ENCODE measurements around the gene SLC39A10. TPM values are rescaled to one million over a fixed set of nuclear protein-coding genes. Genes with fewer than 3 reads are reported as not detected.

The SLC39A10 gene
- total and polyA plus RNA-seq, 2 of the 4 experiments (the other 2 are of a cell fraction) = 17.6 to 64.7 TPM

DNA sequence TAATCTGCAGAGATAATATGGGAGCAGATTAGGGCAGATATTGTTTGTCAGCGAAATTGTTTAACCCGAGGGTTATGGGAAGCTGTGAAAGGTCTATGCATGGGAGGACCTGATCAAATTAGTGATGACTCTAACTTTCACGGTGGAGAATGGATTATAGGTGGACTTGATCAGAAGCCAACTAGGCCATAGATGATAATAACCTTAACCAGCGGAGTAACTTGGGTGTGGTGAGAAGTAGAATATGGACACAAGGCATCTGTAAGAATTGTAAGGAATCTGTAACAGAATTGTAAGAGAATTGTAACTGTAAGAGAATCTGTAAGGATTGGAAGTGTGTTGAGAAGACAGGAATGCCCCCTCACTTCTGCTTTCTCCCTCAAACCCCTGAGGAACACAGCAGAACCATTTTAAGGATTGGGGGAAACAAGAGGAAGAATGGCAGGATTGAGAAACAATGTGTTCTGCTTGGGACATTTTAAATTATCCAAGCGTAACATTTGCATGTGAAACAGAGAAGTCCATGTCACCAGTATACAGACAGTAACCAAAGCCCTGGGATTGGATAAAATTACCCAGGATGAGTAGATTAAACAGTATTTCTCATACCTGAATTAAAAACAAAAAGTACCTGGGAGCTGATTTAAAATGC is 14.9 kb upstream of the SLC39A10 start:
- Histone ChIP-seq H2BK20ac (ENCODE audit: low read depth, low read length) (no peak overlapping the region), H3K9me1 (ENCODE audit: insufficient read depth, low read length) (no peaks in the 10 kb centered on the region; the same call in 1 of the 2 replicates), H2BK5ac (ENCODE audit: low read depth, low read length, poor library complexity, severe bottlenecking) (no peak overlapping the region), H2BK15ac (ENCODE audit: low read depth, low read length) (no peak overlapping the region), H3K36me3 (ENCODE audit: control insufficient read depth, insufficient read depth, low read length) (no peaks in the 10 kb centered on the region), H3K27me3 (ENCODE audit: control insufficient read depth, insufficient read depth, low read length) (no peaks in the 10 kb centered on the region), H3K9ac (ENCODE audit: low read depth, low read length) (no peak overlapping the region), H3K18ac (ENCODE audit: low read depth, low read length) (no peak overlapping the region), H3K56ac (ENCODE audit: extremely low read depth, insufficient read depth, low read length) (no peak overlapping the region), H2AK5ac (ENCODE audit: low read depth, low read length) (no peak overlapping the region), H3K9me3 (ENCODE audit: control insufficient read depth, insufficient read depth, low read length) (no peaks in the 10 kb centered on the region), H4K5ac (ENCODE audit: low read depth, low read length) (no peak overlapping the region), H2AK9ac (replicated peaks; ENCODE audit: low read depth, low read length, poor library complexity) (no peak overlapping the region), H3K23ac (ENCODE audit: low read depth, low read length) (no peak overlapping the region), H3K79me1 (ENCODE audit: low read depth in 1 of 2, low read length in 2 of 2) (no peaks in the 10 kb centered on the region), H3K4me3 (ENCODE audit: insufficient read depth, low read depth, low read length) (no peak overlapping the region), H3K4me2 (ENCODE audit: low read depth, low read length) (no peak overlapping the region), H3K4ac (ENCODE audit: low read depth, low read length) (no peak overlapping the region), H3K14ac (replicated peaks; ENCODE audit: low read depth, low read length) (no peak overlapping the region), H4K20me1 (ENCODE audit: insufficient read depth, low read length) (no peaks in the 10 kb centered on the region), H4K91ac (ENCODE audit: insufficient read depth, low read depth, low read length) (no peak overlapping the region), H3K4me1 (ENCODE audit: control insufficient read depth, insufficient read depth, low read length) (no peaks in the 10 kb centered on the region), H3K27ac (ENCODE audit: insufficient read depth, low read length) (no peak overlapping the region), H2BK120ac (ENCODE audit: low read depth, low read length) (no peak overlapping the region), H4K8ac (ENCODE audit: low read depth in 2 of 2, low read length in 2 of 2) (no peak overlapping the region), H2AFZ (replicated peaks; ENCODE audit: low read length, poor library complexity) (no peak overlapping the region)
- BruUV-seq (replicated peaks) = no TSS peak
- no peak for TF ChIP-seq CEBPB (IDR thresholded peaks at IDR 0.05; ENCODE audit: low read depth, low read length)
- TF ChIP-seq FOS (IDR thresholded peaks at IDR 0.05; ENCODE audit: low read depth, low read length) = no peak
- no peak for TF ChIP-seq NFE2L2 (IDR thresholded peaks at IDR 0.05; ENCODE audit: low read depth, low read length)
- TF ChIP-seq RFX5 (IDR thresholded peaks at IDR 0.05; ENCODE audit: low read depth, low read length) = no peak
- no peak for TF ChIP-seq MAZ (IDR thresholded peaks at IDR 0.05; ENCODE audit: borderline replicate concordance, low read depth, low read length)
- no peak for TF ChIP-seq MXI1 (IDR thresholded peaks at IDR 0.05; ENCODE audit: borderline replicate concordance, low read depth, low read length)
- no peak for TF ChIP-seq RCOR1 (IDR thresholded peaks at IDR 0.05; ENCODE audit: insufficient replicate concordance, low read length)
- TF ChIP-seq MAFK (IDR thresholded peaks at IDR 0.05; ENCODE audit: low read depth, low read length) = no peak
- intact Hi-C loops (cut with micrococcal nuclease) = no loop called here
- no peak for DNase-seq
- dilution Hi-C loops (cut with HindIII; ENCODE audit: low sequenced_read_pairs, unreplicated experiment) = no loop called here
- in situ Hi-C loops (cut with MboI; ENCODE audit: low sequenced_read_pairs) = no loop called here
- ATAC-seq (ENCODE audit: low read depth) = no peak
- no CpG with 5 or more reads among the region's 5 CpGs for whole genome bisulfite sequencing, 2 experiments (ENCODE audit: extremely low coverage in 2 of 2, insufficient read length in 1 of 2)
- POLR2A ChIA-PET (ENCODE audit: unreplicated experiment) = no interaction called here
- CTCF ChIA-PET = no interaction called here

All from IMR-90 (cell line).